T47D (cell line): ENCODE data around the gene GPAM.

Source experiments
- DNase-seq, 2 experiments: peaks; one replicate each; pipeline versions ENCODE4 v3.0.0 to v3.0.0-alpha.2; 2011 to 2012; ENCODE audit warnings: low read depth in 1 of 2, low spot score in 1 of 2
- JUND ChIP-seq: IDR thresholded peaks from 2 replicates; pipeline ENCODE4 v1.6.1; 2012; ENCODE audit warnings: low read depth
- in situ Hi-C: cut with HindIII; loops from 2 replicates; pipeline ENCODE4 v1.10.0; 2016; ENCODE audit warnings: low sequenced_read_pairs, low pct_unique_long_range_greater_than_20kb

The GPAM gene

GRCh38 chr10:112225771-112226438 is 42.3 kb upstream of the GPAM start:
- in situ Hi-C loops = no loop called here
- TF ChIP-seq JUND = no peak

GRCh38 chr10:112224933-112225529 is 41.5 kb upstream of the GPAM start:
- in situ Hi-C loops = no loop called here
- no peak for TF ChIP-seq JUND
- DNase-seq = no peak

More at GRCh38 chr10:112225771-112226438, 42.3 kb upstream of the GPAM start:
- DNase-seq = no peak

GRCh38 chr10:112223725-112224124 is 40.2 kb upstream of the GPAM start:
- in situ Hi-C loops = no loop called here
- DNase-seq = no peak
- TF ChIP-seq JUND = no peak

DNA sequence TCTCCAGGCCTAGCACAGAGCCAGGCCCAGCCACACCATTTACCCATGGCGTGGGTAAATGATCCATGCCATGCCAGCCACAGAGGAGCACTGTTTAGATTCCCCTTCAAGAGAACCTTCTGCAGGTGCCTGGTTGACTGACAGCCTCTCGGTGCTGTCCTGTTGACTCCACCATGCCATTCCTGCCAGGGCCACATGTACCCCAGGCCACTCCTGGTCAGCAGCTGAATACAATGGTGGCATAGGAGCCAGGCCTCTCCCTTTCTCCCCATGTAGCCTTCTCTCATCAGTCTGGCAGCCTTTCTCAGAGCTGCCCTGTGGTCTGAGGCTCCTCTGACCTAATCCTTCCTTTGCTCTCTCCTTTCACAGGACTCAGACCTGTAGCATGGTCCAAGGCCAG is 39.2 kb upstream of the GPAM start:
- DNase-seq = no peak
- in situ Hi-C loops = no loop called here
- no peak for TF ChIP-seq JUND

DNA sequence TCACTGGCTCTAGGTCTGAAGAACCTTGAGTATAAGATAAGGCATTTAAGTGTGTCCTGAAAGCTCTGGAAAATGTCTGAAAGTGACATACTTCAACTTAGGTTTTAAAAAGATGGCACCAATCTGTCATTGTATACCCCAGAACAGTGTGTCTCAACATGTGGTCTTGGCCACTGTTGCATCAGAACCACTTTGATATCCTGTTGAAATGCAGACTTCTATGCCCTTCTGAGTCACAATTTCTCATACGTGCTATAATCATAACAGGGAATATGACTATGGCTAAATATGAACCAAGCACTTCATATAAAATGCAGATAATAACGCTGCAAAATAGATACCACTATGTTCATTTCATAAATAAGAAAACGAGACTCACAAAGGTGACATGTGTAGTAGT is 38.0 kb upstream of the GPAM start:
- DNase-seq = no peak
- in situ Hi-C loops = no loop called here

DNA sequence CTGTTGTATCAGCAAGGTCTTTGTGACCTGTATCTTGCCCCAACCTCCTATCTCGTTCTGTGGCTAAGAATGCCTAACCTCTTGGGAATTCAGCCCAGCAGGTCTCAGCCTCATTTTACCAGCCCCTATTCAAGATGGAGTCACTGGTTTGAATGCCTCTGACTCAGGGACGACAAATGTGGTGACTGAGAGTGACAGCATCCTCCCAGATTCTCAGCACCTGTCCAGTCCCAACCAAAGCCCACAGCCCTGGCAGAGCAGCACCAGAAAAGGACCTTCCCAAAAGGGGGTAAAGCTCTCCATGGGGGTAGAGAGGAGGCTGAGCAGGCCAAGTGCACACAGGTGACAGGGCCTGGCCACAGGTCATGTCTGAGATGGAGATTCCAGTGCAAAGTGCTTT is 35.4 kb upstream of the GPAM start:
- TF ChIP-seq JUND = no peak
- no peak for DNase-seq
- in situ Hi-C loops = no loop called here

More for the DNA sequence above, 38.0 kb upstream of the GPAM start:
- TF ChIP-seq JUND = no peak

DNA sequence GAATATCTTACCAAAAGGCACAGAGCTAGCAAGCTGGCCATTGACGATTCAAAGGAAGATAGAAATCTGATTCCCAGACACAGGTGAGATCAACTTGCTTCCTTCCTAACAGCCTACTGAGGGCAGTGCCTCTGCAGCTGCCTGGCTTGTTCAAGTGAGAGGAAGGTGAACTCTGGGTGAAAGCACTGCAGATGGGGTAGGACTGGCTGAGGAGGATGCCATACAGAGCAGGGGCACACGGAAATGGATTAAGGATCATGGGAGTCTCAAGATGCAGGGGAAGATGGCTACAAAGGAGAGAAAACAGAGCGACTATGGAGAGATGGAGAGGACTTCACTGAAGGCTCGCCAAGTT is 34.4 kb upstream of the GPAM start:
- no peak for TF ChIP-seq JUND
- in situ Hi-C loops = no loop called here
- no peak for DNase-seq

- in situ Hi-C loops = no loop called here
These were observed 33.9 kb upstream of the GPAM start for GRCh38 chr10:112217386-112218035.

DNA sequence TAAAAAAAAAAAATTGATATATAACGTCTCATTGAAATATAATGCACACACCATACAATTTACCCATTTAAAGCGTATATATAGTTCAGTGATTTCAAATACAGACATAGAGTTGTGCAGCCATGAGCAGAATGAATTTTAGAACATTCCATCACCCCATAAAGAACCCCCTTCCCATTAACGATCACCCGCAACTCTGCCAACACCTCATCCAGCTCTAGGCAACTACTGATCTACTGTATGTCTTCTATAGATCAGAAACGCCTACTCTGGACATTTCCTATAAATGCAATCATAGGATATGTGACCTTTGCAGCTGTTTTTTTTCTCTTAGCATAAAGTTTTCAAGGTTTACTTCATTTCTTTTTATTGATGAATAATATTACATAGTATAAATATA is 33.4 kb upstream of the GPAM start:
- DNase-seq = no peak
- TF ChIP-seq JUND = no peak

More at GRCh38 chr10:112217386-112218035, 33.9 kb upstream of the GPAM start:
- no peak for DNase-seq
- no peak for TF ChIP-seq JUND

DNA sequence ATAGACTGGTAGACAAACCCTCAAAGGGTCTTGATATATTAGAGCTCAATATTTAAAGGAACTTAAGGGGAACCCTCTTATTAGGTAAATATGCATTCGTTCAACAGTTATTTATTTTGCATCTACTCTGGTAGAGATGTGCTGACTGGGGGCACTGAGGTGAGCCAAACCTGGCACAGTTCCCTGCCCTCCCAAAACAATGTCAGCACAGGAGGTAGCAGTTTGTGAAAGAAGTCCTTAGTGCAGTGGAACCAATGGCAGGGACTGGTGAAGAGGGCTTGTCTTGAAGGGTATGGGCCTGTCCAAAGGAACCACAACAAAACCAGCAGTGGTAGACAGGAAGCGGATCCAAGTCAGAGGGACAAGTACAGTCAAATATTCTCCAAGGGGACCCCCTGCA is 32.6 kb upstream of the GPAM start:
- no peak for DNase-seq
- TF ChIP-seq JUND = no peak
- in situ Hi-C loops = no loop called here

More for the DNA sequence above, 33.4 kb upstream of the GPAM start:
- in situ Hi-C loops = no loop called here

GRCh38 chr10:112215342-112215774 is 31.8 kb upstream of the GPAM start:
- in situ Hi-C loops = no loop called here
- no peak for TF ChIP-seq JUND
- DNase-seq = no peak

DNA sequence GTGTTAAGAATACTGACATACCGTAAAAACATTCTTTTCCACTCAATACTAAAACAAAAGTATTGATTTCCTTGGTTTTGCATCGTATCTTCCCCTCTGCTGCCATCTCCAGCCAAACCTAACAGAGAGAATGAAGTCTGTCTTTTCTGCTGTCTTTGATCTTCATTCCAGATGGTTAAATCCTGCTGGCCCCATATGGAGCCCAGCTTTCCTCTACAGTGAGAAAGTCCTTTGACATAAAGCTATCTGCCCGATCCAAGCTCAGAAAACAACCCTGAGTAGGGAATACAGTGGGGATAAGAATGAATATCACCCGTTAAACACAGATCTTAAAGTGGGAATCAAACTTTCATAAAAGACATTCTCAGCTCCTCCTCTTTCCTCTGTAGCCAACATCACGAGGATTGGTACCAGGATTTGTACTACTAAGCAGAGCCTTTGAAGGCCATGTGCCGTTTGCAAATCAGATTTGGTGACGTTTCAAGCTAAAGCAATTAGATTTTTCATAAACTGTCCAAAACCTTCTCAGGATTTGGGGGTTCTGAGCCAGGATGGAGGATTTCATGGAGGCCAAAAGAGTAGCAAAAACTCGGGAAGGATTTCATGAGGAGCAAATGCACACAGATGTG is 30.8 kb upstream of the GPAM start:
- no peak for DNase-seq
- in situ Hi-C loops = no loop called here
- no peak for TF ChIP-seq JUND

GRCh38 chr10:112213836-112214235 is 30.3 kb upstream of the GPAM start:
- in situ Hi-C loops = no loop called here
- DNase-seq = no peak
- no peak for TF ChIP-seq JUND
